K562 (cell line): ENCODE results near the gene CACNA1E.

Source experiments
- ARNT ChIP-seq, 2 experiments: fragments of 450-650 bp; IDR thresholded peaks; 2 replicates each; pipeline ENCODE4 v1.6.1; 2016; ENCODE audit warnings: mild to moderate bottlenecking in 1 of 2
- CTCF ChIP-seq, 3 experiments: IDR thresholded peaks in 2 of 3; conservative IDR thresholded peaks in 1 of 3; 2 replicates each; pipeline ENCODE4 v1.5.1; 2011 to 2012; ENCODE audit warnings: low read length in 3 of 3, mild to moderate bottlenecking in 3 of 3, control low read depth in 2 of 3, improper control_type of control experiment in 1 of 3, inconsistent platforms in 1 of 3, low read depth in 1 of 3, mixed read lengths in 1 of 3, moderate library complexity in 1 of 3; ENCODE audit not compliant: insufficient read depth in 2 of 3
- POLR2A ChIP-seq: fragments of 450-650 bp; conservative IDR thresholded peaks from 2 replicates; pipeline ENCODE4 v1.6.1; 2016
- SREBF1 ChIP-seq: fragments of 150-350 bp; IDR thresholded peaks from 2 replicates; pipeline ENCODE4 v1.6.1; 2014; ENCODE audit warnings: antibody characterized with exemption, low read depth, low read length, borderline replicate concordance
- U2AF2 ChIP-seq: fragments of 200-400 bp; formaldehyde crosslinking; optimal IDR thresholded peaks from 2 replicates; pipeline ENCODE3; 2017; ENCODE audit warnings: low read depth, mild to moderate bottlenecking, low read length
- ZBTB33 ChIP-seq: sonication (generic); formaldehyde crosslinking; IDR thresholded peaks from 2 replicates; pipeline ENCODE4 v1.8.1; 2023; ENCODE audit warnings: mild to moderate bottlenecking, missing genetic modification reagents

GRCh38 chr1:181712711-181713110, 229.4 kb downstream of the CACNA1E start:
- TF ChIP-seq SREBF1 (no peak), POLR2A (no peak), CTCF (IDR thresholded peaks at IDR 0.05 in 2 of 3, conservative IDR thresholded peaks at IDR 0.05 in 1 of 3; ENCODE audit: insufficient read depth in 2 of 3, low read depth in 1 of 3, low read length in 3 of 3) (no peak), ARNT (IDR thresholded peaks at IDR 0.05) (no peak), U2AF2 (no peak), ZBTB33 (CRISPR knock-in tag) (no peak)
